Fibroblast of skin of right quadriceps (primary cell): Measurements from ENCODE around the gene DDAH1.
"Not testable (repeated sequence)": the region's sequence is repeated elsewhere in the genome, so short reads cannot be mapped to it uniquely, and the experiment has no call there.

Experiments
- DNase-seq: peaks from one replicate; pipeline ENCODE4 v3.0.0-alpha.2; 2013

DDAH1 gene

GRCh38 chr1:85465099-85465785, at the start of gene DDAH1:
TSS of gene DDAH1 (minus strand) at chr1:85465159. CDS start at chr1:85465045, 114 bp downstream.
- peak; percentile 61 for DNase-seq

- DNase-seq = not testable (repeated sequence)
Observed at GRCh38 chr1:85513998-85514397, 49.0 kb upstream of the DDAH1 start.

GRCh38 chr1:85504417-85504816, 39.5 kb upstream of the DDAH1 start:
- DNase-seq = peak; percentile 25

GRCh38 chr1:85502625-85503083, 37.7 kb upstream of the DDAH1 start:
- peak; percentile 63 for DNase-seq

GRCh38 chr1:85502171-85502570, 37.2 kb upstream of the DDAH1 start:
- DNase-seq = peak; percentile 13

GRCh38 chr1:85501355-85501898, 36.5 kb upstream of the DDAH1 start:
- no peak for DNase-seq

GRCh38 chr1:85496941-85497582, 32.1 kb upstream of the DDAH1 start:
- peak; percentile 49 for DNase-seq

GRCh38 chr1:85495556-85495955, 30.6 kb upstream of the DDAH1 start:
- peak; percentile 82 for DNase-seq

GRCh38 chr1:85494904-85495266, 29.9 kb upstream of the DDAH1 start:
- DNase-seq = peak; percentile 32

GRCh38 chr1:85494074-85494903, 29.3 kb upstream of the DDAH1 start:
- no peak for DNase-seq

GRCh38 chr1:85490270-85490985, 25.5 kb upstream of the DDAH1 start:
- no peak for DNase-seq

GRCh38 chr1:85488126-85488525, 23.2 kb upstream of the DDAH1 start:
- DNase-seq = no peak

- no peak for DNase-seq
Observed at GRCh38 chr1:85485516-85485915, 20.6 kb upstream of the DDAH1 start.

GRCh38 chr1:85484716-85485115, 19.8 kb upstream of the DDAH1 start:
- DNase-seq = no peak

GRCh38 chr1:85484264-85484663, 19.3 kb upstream of the DDAH1 start:
- peak; percentile 35 for DNase-seq

- no peak for DNase-seq
Observed at GRCh38 chr1:85481688-85482087, 16.7 kb upstream of the DDAH1 start.

- DNase-seq = no peak
Observed at GRCh38 chr1:85480566-85480965, 15.6 kb upstream of the DDAH1 start.

GRCh38 chr1:85479491-85479890, 14.5 kb upstream of the DDAH1 start:
- DNase-seq = peak; percentile 15

GRCh38 chr1:85478366-85478765, 13.4 kb upstream of the DDAH1 start:
- DNase-seq = no peak

- no peak for DNase-seq
Observed at GRCh38 chr1:85475055-85475454, 10.1 kb upstream of the DDAH1 start.

- peak; percentile 62 for DNase-seq
Observed at GRCh38 chr1:85473390-85473789, 8.4 kb upstream of the DDAH1 start.

GRCh38 chr1:85471558-85471957, 6.6 kb upstream of the DDAH1 start:
- no peak for DNase-seq

- not testable (repeated sequence) for DNase-seq
Observed at GRCh38 chr1:85470130-85470529, 5.2 kb upstream of the DDAH1 start.
